Lung (tissue), 12 donors: ENCODE measurements around the gene JPH3. TPM values are rescaled to one million over a fixed set of nuclear protein-coding genes. Genes with fewer than 3 reads are reported as not detected.

Experiments
- ATAC-seq: fragments of 200-7000 bp; cut with Tn5 transposase; one replicate; pipeline ENCODE4 v1.9.1; 2020; ENCODE audit warnings: moderate number of reproducible peaks; ENCODE audit not compliant: insufficient read depth, low FRiP score
- DNase-seq, 3 donors: peaks; one replicate each; pipeline ENCODE4 v3.0.0-alpha.2; 2013 to 2017
- H3K27ac ChIP-seq, 2 donors: one replicate each; pipeline ENCODE4 v1.5.1; 2013; ENCODE audit warnings: mild to moderate bottlenecking in 2 of 2, moderate library complexity in 2 of 2, control low read depth in 1 of 2, inconsistent platforms in 1 of 2, low read depth in 1 of 2, low read length in 1 of 2
- H3K27me3 ChIP-seq, 3 donors: one replicate each; pipeline ENCODE4 v1.5.1; 2013; ENCODE audit warnings: low read length in 2 of 3; ENCODE audit not compliant: control insufficient read depth in 3 of 3, insufficient read depth in 3 of 3
- H3K36me3 ChIP-seq, 4 donors: one replicate each; pipeline ENCODE4 v1.5.1; 2013; ENCODE audit warnings: low read length in 4 of 4, mild to moderate bottlenecking in 1 of 4, moderate library complexity in 1 of 4; ENCODE audit not compliant: control insufficient read depth in 4 of 4, insufficient read depth in 4 of 4
- H3K4me1 ChIP-seq, 5 donors: one replicate each; pipeline ENCODE4 v1.5.1; 2013; ENCODE audit warnings: low read length in 5 of 5, mild to moderate bottlenecking in 2 of 5, moderate library complexity in 1 of 5; ENCODE audit not compliant: control insufficient read depth in 5 of 5, insufficient read depth in 5 of 5
- H3K4me3 ChIP-seq: one replicate; pipeline ENCODE4 v1.5.1; 2013; ENCODE audit warnings: mild to moderate bottlenecking, control low read depth, moderate library complexity
- H3K9ac ChIP-seq, 2 donors: one replicate each; pipeline ENCODE4 v1.5.1; 2013; ENCODE audit warnings: low read length in 2 of 2, control low read depth in 1 of 2; ENCODE audit not compliant: insufficient read depth in 1 of 2
- H3K9me3 ChIP-seq, 4 donors: one replicate each; pipeline ENCODE4 v1.5.1; 2013; ENCODE audit warnings: low read length in 3 of 4, mild to moderate bottlenecking in 1 of 4, moderate library complexity in 1 of 4; ENCODE audit not compliant: control insufficient read depth in 4 of 4, insufficient read depth in 3 of 4
- WGBS, 2 donors: extraction: QIAGEN DNeasy Blood & Tissue Kit; methylation state at CpG; one replicate each; pipeline ENCODE4 v1.1.7; 2013; 5-methylcytosine and 5-hydroxymethylcytosine counted together
- polyA plus RNA-seq, 2 donors: library from polyadenylated mRNA; stranded (reverse); fragments of 200-250 nt; gene quantifications; one replicate each; pipeline ENCODE4 v1.2.1, GENCODE V29; 2013
- total RNA-seq, 2 donors: library from RNA; depleted of rRNA in 1 of 2; stranded (reverse); fragments of >200 nt in 1 of 2; gene quantifications; one replicate each; pipeline ENCODE4 v1.2.1, GENCODE V29; 2014 to 2021
- TF ChIP-seq, protein P1 (sequence below): IDR thresholded peaks from 2 replicates; pipeline ENCODE4 v1.5.1; 2012; ENCODE audit warnings: mild to moderate bottlenecking; ENCODE audit errors: control extremely low read depth, extremely low read depth
- donor health status: control.
- donor health status: control.
- donor health status: Bipolar disorder and iron deficiency.
- donor health status: healthy.
- donor health status: DM: yes; HTN: yes; CAD: no.

JPH3 gene
- total and polyA plus RNA-seq, 4 donors: 0.04 to 0.68 (median 0.13) TPM

DNA sequence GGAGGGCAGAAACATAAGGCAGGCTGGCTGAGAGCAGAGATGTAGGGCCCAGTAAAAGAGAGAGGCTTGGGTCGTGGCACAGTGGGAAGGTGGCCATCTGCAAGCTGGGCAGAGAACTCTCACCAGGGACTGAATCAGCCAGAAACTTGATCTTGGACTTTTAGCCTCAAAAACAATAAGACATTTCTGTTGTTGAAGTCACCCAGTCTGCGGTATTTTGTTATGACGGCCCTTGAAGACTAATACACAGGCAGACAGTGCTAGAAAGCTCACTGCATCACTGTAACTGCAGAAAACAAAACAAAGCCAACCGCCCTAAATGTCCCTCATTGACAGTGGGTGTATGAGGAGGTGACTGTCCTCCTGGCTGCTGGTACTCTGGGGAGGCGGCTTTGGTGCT, 3.9 kb upstream of the JPH3 start:
- no peak overlapping the region for H3K9ac ChIP-seq
- H3K4me1 ChIP-seq: peaks cover 0 to 7% (median 0%) of the 10 kb centered on the region in 5 donors
- 77 to 84% methylated on average over 5 of the region's 5 CpGs for WGBS, 2 donors
- no peak overlapping the region for H3K27ac ChIP-seq
- DNase-seq: no peak
- no peaks in the 10 kb centered on the region for H3K36me3 ChIP-seq
- TF ChIP-seq, protein P1, sequence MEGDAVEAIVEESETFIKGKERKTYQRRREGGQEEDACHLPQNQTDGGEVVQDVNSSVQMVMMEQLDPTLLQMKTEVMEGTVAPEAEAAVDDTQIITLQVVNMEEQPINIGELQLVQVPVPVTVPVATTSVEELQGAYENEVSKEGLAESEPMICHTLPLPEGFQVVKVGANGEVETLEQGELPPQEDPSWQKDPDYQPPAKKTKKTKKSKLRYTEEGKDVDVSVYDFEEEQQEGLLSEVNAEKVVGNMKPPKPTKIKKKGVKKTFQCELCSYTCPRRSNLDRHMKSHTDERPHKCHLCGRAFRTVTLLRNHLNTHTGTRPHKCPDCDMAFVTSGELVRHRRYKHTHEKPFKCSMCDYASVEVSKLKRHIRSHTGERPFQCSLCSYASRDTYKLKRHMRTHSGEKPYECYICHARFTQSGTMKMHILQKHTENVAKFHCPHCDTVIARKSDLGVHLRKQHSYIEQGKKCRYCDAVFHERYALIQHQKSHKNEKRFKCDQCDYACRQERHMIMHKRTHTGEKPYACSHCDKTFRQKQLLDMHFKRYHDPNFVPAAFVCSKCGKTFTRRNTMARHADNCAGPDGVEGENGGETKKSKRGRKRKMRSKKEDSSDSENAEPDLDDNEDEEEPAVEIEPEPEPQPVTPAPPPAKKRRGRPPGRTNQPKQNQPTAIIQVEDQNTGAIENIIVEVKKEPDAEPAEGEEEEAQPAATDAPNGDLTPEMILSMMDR: no peak
- H3K27me3 ChIP-seq: peaks cover 18 to 45% (median 30%) of the 10 kb centered on the region in 3 donors
- no peak overlapping the region for H3K4me3 ChIP-seq
- no peak for ATAC-seq
- H3K9me3 ChIP-seq: peaks cover 0 to 14% (median 0%) of the 10 kb centered on the region in 4 donors

DNA sequence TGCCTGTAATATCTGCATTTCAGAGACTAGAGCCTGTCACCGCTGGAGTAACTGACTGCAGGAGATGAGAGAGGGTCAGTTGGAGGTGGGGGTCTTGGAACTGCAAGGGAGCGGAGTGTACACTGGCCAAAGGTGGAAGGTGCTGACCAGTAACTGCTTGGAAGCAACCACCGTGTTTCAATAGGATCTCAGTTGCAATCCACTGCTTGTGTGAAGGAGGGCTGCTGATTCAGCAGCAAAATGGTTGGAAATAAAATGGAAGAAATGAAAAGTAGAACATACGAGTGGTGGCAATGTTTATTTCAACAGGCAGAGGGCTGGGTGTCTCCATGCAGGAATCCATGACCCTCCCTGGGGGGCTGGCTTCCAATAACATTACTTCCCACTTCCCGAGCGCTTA, 2.1 kb upstream of the JPH3 start:
- Histone ChIP-seq H3K36me3 (no peaks in the 10 kb centered on the region), H3K27me3 (peaks cover 27 to 62% (median 39%) of the 10 kb centered on the region in 3 donors), H3K4me3 (no peak overlapping the region), H3K9me3 (peaks cover 0 to 14% (median 0%) of the 10 kb centered on the region in 4 donors), H3K9ac (no peak overlapping the region), H3K4me1 (peaks cover 0 to 7% (median 0%) of the 10 kb centered on the region in 5 donors), H3K27ac (no peak overlapping the region)
- TF ChIP-seq, protein P1: no peak
- WGBS, 2 donors: 62 to 65% methylated on average over 6 of the region's 6 CpGs
- DNase-seq (no peak), ATAC-seq (no peak)

DNA sequence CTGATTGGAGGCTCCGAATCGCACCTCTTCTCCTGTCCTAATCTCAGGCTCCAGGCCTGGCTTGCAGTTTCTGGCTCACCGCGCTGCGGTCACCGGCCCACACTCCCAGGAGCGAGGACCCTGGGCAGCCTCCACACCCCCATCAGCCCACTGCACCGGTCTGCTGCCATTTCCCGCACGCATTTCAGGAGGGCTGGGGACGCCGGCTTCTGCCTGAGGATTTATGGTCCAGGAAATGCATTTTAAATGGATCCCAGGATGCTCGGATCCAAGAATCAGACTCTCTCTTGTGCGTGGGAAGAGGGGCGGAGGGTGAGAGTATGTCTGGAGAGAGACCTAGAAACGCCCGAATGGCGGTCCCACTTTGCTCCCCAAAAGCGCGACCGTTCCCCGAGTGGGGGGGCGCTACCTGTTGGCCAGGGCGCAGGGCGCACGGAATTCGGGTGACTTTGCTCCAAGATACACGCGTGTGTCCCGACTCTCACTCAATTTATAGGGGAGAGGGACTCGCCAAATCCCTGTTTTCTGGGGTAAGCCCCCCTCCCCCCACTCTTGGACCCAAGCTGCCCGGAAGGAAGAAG, 817 bp upstream of the JPH3 start:
- H3K4me1 ChIP-seq: peaks cover 0 to 7% (median 0%) of the 10 kb centered on the region in 5 donors
- H3K4me3 ChIP-seq: no peak overlapping the region
- H3K9ac ChIP-seq: no peak overlapping the region
- TF ChIP-seq, protein P1: no peak
- no peak for ATAC-seq
- peaks cover 27 to 66% (median 43%) of the 10 kb centered on the region in 3 donors for H3K27me3 ChIP-seq
- no peak for DNase-seq
- no peaks in the 10 kb centered on the region for H3K36me3 ChIP-seq
- WGBS, 2 donors: 4 to 5% methylated on average over 32 of the region's 32 CpGs
- H3K27ac ChIP-seq: no peak overlapping the region
- H3K9me3 ChIP-seq: peaks cover 0 to 14% (median 0%) of the 10 kb centered on the region in 4 donors
